ENCODE data around the gene S100A3.
A peak's percentile ranks its signal among the peaks of the same experiment; 100 is the strongest.
"Not testable (repeated sequence)": the region's sequence is repeated elsewhere in the genome, so short reads cannot be mapped to it uniquely, and the experiment has no call there.

Gene S100A3

GRCh38 chr1:153548722-153549688, at the start of gene S100A3:
S100A3 (minus strand) TSS chr1:153549258; CDS start chr1:153548485, 773 bp downstream.
- ChIA-PET CTCF (interaction anchor here (1.6 to 9.1 kb wide), 5 partner anchors 15 to 38 kb away, joined by 17 to 92 read pairs (median 74); partner anchors contain the start of genes S100A2 and S100A6), POLR2A (interaction anchor here (1.6 to 2.7 kb wide), 2 partner anchors 15 to 17 kb away, joined by 4 to 9 read pairs; no protein-coding TSS in a partner anchor)
- TF ChIP-seq CTCF (IDR thresholded peaks at IDR 0.05; ENCODE audit: insufficient read depth, low read length, missing control alignments) = peak; percentile 39
- no peak for DNase-seq (ENCODE audit: low read depth, low spot score)
- no peak within 1 kb of the TSS; the same call in 1 of the 2 replicates for H3K4me3 ChIP-seq (ENCODE audit: low read depth, low read length)

- TF ChIP-seq CTCF (IDR thresholded peaks at IDR 0.05; ENCODE audit: insufficient read depth, low read length, missing control alignments) = no peak
- DNase-seq (ENCODE audit: low read depth, low spot score) = no peak
- ChIA-PET CTCF (interaction anchor here (0.7 to 3.6 kb wide), 11 partner anchors 9 to 88 kb away, joined by 3 to 21 read pairs (median 4); partner anchors contain the start of genes S100A1, S100A13 and S100A16), POLR2A (interaction anchor here (0.6 to 1.7 kb wide), 4 partner anchors 10 to 28 kb away, joined by 3 to 12 read pairs (median 4); partner anchors contain the start of gene S100A13)
- H3K4me3 ChIP-seq (ENCODE audit: low read depth, low read length) = no peak overlapping the region
Measured at GRCh38 chr1:153598309-153599172, 49.5 kb upstream of the S100A3 start.

- CTCF ChIA-PET = interaction anchor here (1.4 to 3.6 kb wide), 5 partner anchors 15 to 87 kb away, joined by 3 to 21 read pairs (median 10); partner anchors contain the start of genes S100A1 and S100A13
- no peak for TF ChIP-seq CTCF (IDR thresholded peaks at IDR 0.05; ENCODE audit: insufficient read depth, low read length, missing control alignments)
- no peak overlapping the region for H3K4me3 ChIP-seq (ENCODE audit: low read depth, low read length)
- DNase-seq (ENCODE audit: low read depth, low spot score) = no peak
- POLR2A ChIA-PET = interaction anchor here (0.6 kb wide), 1 partner anchor 87 kb away, joined by 3 read pairs; no protein-coding TSS in a partner anchor
Measured at GRCh38 chr1:153597206-153597605, 48.1 kb upstream of the S100A3 start.

- POLR2A ChIA-PET = interaction anchor here (1.0 to 1.2 kb wide), 2 partner anchors 26 to 35 kb away, joined by 3 read pairs; partner anchors contain the start of gene S100A13
- CTCF ChIA-PET = interaction anchor here (0.7 to 3.6 kb wide), 5 partner anchors 20 to 82 kb away, joined by 3 to 13 read pairs (median 4); no protein-coding TSS in a partner anchor
- H3K4me3 ChIP-seq (ENCODE audit: low read depth, low read length) = no peak overlapping the region
- DNase-seq (ENCODE audit: low read depth, low spot score) = no peak
- no peak for TF ChIP-seq CTCF (IDR thresholded peaks at IDR 0.05; ENCODE audit: insufficient read depth, low read length, missing control alignments)
Measured at GRCh38 chr1:153592748-153593147, 43.7 kb upstream of the S100A3 start.

GRCh38 chr1:153588482-153588881, 39.4 kb upstream of the S100A3 start:
- no peak for DNase-seq (ENCODE audit: low read depth, low spot score)
- ChIA-PET CTCF (interaction anchor here (0.7 kb wide), 1 partner anchor 20 kb away, joined by 3 read pairs; no protein-coding TSS in a partner anchor), POLR2A (interaction anchor here (0.7 kb wide), 1 partner anchor 100 kb away, joined by 3 read pairs; no protein-coding TSS in a partner anchor)
- no peak for TF ChIP-seq CTCF (IDR thresholded peaks at IDR 0.05; ENCODE audit: insufficient read depth, low read length, missing control alignments)
- no peak overlapping the region for H3K4me3 ChIP-seq (ENCODE audit: low read depth, low read length)

- H3K4me3 ChIP-seq (ENCODE audit: low read depth, low read length); DNase-seq (ENCODE audit: low read depth, low spot score): not testable (repeated sequence)
- CTCF ChIA-PET = interaction anchor here (0.7 to 1.4 kb wide), 2 partner anchors 19 to 77 kb away, joined by 3 to 5 read pairs; no protein-coding TSS in a partner anchor
- POLR2A ChIA-PET = interaction anchor here (0.7 to 1.4 kb wide), 2 partner anchors 11 to 100 kb away, joined by 3 to 6 read pairs; no protein-coding TSS in a partner anchor
Measured at GRCh38 chr1:153588033-153588432, 39.0 kb upstream of the S100A3 start.
